GM12864 (cell line): ENCODE results near the gene RNU6-9.
"Not testable (repeated sequence)": the region's sequence is repeated elsewhere in the genome, so short reads cannot be mapped to it uniquely, and the experiment has no call there.

Experiments
- DNase-seq: peaks from one replicate; pipeline ENCODE4 v3.0.0-alpha.2; 2011; ENCODE audit warnings: low read depth
- H3K4me3 ChIP-seq: 2 replicates; pipeline ENCODE4 v1.5.1; 2011; ENCODE audit warnings: mild to moderate bottlenecking, low read depth, low read length, control low read depth
- TF ChIP-seq, protein P1 (sequence below): IDR thresholded peaks from 2 replicates; pipeline ENCODE4 v1.5.1; 2011; ENCODE audit warnings: low read depth, mild to moderate bottlenecking, moderate library complexity, low read length, control low read depth, inconsistent platforms; ENCODE audit errors: missing control alignments

RNU6-9 gene

DNA sequence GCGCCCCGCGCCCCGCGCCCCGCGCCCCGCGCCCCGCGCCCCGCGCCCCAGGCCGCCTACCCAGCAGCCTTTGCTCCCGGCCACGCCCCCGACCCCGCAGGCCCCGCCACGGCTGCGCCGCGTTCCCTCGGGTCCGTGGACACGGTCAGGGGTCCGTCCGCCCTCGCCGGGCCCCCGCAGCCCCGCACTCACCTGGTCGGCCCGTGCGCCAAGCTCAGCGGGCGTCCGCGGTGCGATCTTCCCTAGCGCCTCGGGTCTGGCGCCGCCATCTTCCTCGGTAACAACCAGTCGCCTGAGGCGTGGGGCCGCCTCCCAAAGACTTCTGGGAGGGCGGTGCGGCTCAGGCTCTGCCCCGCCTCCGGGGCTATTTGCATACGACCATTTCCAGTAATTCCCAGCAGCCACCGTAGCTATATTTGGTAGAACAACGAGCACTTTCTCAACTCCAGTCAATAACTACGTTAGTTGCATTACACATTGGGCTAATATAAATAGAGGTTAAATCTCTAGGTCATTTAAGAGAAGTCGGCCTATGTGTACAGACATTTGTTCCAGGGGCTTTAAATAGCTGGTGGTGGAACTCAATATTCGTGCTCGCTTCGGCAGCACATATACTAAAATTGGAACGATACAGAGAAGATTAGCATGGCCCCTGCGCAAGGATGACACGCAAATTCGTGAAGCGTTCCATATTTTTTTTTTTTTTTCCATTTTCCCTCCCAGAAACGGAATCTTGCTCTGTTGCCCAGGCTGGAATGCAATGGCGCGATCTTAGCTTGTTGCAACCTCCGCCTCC lies at the start of gene RNU6-9, which contains the start of gene MED16:
Gene RNU6-9, plus strand, starts transcription at position 591 of the 796 bp plus-strand sequence.
Gene MED16, minus strand, starts transcription at position 294 of the 796 bp plus-strand sequence. CDS start 2,056 bp downstream, outside the sequence.
- DNase-seq: peak; percentile 70
- TF ChIP-seq, protein P1, sequence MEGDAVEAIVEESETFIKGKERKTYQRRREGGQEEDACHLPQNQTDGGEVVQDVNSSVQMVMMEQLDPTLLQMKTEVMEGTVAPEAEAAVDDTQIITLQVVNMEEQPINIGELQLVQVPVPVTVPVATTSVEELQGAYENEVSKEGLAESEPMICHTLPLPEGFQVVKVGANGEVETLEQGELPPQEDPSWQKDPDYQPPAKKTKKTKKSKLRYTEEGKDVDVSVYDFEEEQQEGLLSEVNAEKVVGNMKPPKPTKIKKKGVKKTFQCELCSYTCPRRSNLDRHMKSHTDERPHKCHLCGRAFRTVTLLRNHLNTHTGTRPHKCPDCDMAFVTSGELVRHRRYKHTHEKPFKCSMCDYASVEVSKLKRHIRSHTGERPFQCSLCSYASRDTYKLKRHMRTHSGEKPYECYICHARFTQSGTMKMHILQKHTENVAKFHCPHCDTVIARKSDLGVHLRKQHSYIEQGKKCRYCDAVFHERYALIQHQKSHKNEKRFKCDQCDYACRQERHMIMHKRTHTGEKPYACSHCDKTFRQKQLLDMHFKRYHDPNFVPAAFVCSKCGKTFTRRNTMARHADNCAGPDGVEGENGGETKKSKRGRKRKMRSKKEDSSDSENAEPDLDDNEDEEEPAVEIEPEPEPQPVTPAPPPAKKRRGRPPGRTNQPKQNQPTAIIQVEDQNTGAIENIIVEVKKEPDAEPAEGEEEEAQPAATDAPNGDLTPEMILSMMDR: no peak
- H3K4me3 ChIP-seq: peak within 1 kb of the TSS; percentile 93

DNA sequence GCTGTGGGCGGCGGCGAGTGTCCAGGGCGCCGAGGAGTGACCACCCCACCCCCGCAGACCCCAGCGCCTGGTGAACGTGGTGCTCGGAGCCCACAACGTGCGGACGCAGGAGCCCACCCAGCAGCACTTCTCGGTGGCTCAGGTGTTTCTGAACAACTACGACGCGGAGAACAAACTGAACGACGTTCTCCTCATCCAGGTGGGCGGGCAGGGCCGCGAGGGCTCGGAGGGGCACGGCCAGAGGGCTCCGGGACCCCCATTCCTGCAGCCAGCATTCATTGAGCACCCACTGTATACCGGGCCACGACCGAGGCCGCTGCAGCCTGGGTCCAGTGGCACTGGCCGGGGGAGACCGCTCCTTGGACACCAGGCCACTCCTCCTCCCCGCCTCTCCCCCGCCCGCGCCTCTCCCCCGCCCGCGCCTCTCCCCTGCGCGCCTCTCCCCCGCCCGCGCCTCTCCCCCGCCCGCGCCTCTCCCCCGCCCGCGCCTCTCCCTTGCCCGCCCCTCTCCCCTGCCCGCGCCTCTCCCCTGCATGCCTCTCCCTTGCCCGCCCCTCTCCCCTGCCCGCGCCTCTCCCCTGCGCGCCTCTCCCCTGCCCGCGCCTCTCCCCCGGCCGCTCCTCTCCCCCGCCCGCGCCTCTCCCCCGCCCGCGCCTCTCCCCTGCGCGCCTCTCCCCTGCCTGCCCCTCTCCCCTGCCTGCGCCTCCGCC lies 49.3 kb upstream of the RNU6-9 start:
- TF ChIP-seq, protein P1: no peak
- H3K4me3 ChIP-seq: no peak overlapping the region
- DNase-seq: no peak

DNA sequence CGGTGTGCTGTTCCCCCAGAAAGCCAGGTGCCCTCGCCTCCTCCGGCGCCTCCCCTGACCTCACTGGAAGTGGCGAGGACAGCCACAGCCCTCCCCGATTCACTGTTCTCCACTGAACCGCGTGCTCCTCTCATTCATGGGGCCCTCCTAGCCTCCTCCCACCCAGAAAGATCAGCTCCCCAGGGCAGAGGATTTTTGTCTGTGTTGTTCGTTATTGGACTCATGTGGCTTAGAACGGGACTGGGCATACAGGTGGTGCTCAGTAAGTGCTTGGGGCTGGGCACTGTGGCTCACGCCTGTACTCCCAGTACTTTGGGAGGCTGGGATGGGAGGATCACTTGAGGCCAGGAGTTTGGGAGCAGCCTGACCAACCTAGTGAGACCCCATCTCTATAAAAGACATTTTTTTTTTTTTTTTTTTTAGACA lies 48.7 kb upstream of the RNU6-9 start:
- H3K4me3 ChIP-seq: no peak overlapping the region
- TF ChIP-seq, protein P1: no peak
- no peak for DNase-seq

DNA sequence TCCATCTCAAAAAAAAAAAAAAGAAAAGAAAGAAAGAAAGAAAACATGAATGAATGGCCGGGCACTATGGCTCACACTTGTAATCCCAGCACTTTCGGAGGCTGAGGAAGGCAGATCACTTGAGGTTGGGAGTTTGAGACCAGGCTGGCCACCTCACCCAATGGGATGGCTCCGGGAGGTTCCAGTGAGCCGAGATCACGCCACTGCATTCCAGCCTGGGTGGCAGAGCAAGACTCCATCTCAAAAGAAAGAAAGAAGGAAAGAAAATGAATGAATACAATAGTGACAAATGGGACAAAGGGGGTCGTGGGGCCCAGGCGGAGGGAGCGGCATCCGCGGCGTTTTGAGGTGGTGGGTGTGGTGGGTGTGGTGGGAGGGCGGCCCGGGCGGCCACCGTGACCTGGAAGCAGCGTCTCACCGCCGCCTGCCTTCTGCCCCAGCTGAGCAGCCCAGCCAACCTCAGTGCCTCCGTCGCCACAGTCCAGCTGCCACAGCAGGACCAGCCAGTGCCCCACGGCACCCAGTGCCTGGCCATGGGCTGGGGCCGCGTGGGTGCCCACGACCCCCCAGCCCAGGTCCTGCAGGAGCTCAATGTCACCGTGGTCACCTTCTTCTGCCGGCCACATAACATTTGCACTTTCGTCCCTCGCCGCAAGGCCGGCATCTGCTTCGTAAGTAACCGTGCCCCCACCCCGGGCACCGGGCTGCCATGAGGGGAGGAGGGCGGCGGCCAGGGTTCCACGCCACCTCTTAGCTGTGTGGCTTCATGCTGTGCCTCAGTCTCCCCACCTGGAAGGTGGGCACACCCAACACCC lies 47.4 kb upstream of the RNU6-9 start:
- TF ChIP-seq, protein P1: no peak
- no peak for DNase-seq
- H3K4me3 ChIP-seq: no peak overlapping the region

DNA sequence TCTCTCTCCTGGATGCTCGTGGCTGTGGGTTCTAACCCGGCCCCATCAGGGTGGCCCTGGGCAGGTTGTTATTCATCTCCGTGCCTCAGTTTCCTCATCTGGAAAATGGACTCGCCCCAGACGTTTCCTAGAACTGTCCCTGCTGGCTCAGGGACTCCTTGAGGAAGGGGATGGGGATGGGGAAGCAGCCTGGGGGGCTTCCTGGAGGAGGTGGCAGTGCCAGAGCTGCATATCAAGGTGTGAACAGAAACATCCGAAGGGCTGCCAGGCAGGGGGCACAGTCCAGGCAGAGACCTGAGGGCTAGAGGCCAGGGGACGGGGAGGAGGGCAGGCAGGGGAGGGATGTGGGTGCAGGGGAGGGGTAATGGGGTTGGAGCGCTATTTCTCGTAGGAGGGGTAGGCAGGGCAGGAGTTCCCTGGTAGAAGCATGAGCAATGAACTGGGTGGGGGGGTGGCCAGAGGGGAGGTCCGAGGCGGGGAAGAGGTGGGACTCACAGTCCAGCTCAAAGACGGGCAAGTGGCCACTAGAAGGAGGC lies 44.8 kb upstream of the RNU6-9 start:
- TF ChIP-seq, protein P1: no peak
- H3K4me3 ChIP-seq: no peak overlapping the region
- DNase-seq: no peak

DNA sequence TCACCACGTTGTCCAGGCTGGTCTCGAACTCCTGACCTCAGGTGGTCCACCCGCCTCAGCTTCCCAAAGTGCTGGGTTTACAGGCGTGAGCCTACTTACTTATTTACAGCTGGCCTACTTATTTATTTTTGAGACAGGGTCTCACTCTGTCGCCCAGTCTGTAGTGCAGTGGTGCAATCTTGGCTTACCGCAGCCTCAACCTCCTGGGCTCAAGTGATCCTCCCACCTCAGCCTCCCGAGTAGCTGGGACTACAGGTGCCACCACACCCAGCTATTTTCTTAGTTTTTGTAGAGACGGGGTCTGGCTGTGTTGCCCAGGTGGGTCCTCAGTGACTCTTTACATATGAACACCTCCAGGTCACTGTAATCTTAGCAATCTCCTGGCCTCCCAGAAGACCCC lies 44.1 kb upstream of the RNU6-9 start:
- DNase-seq, H3K4me3 ChIP-seq: not testable (repeated sequence)
